ENCODE data around the gene MICAL2.

DNA sequence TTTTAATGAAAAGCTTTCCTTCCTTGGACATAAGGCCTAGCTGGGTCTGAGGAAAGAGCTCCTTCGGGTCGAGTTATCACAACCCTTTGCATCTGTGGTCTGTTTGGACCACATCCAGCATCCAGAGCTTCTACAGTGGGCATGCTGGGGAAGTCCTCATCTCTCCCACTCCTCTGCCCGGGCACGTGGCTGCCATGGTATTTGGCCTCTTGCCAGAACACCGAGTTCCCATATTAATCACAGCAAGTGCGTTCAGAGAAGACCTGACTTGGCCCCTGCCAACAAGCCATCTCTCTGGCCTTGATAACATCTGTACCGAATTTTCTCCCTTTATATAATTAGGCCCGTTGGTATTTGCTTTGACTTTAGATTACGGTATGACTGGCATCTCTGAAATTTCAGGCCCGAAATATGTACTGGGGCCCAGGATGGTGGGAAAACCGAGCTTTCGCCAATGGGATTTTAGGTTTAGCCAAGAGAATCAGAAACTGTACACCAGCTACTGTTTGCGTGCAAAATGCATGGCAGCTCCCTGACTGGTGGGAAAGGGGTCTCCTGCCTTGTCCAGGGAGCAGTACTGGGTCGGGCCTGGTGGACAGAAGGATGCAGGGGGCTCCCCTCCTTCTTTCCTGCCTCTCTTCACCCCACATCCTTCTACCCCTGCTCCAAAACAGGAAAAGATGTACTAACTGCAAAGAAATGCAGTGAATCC lies 90.0 kb downstream of the MICAL2 start:
- TF ChIP-seq YY1 (IDR thresholded peaks at IDR 0.05; ENCODE audit: insufficient read depth, insufficient replicate concordance, low read depth, low read length) (no peak), CBX5 (CRISPR knock-in tag; IDR thresholded peaks at IDR 0.05; ENCODE audit: borderline replicate concordance) (no peak)
- TF ChIP-seq, protein P1, sequence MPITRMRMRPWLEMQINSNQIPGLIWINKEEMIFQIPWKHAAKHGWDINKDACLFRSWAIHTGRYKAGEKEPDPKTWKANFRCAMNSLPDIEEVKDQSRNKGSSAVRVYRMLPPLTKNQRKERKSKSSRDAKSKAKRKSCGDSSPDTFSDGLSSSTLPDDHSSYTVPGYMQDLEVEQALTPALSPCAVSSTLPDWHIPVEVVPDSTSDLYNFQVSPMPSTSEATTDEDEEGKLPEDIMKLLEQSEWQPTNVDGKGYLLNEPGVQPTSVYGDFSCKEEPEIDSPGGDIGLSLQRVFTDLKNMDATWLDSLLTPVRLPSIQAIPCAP (CRISPR knock-in tag; IDR thresholded peaks at IDR 0.05; ENCODE audit: low read depth), result no peak
